Stomach (tissue), 9 donors: Measurements from ENCODE around the gene EDDM13. TPM values are rescaled to one million over a fixed set of nuclear protein-coding genes. Genes with fewer than 3 reads are reported as not detected.

ENCODE experiments used
- DNase-seq, 2 donors: peaks; one replicate each; pipeline versions ENCODE4 v3.0.0 to v3.0.0-alpha.2; 2013 to 2019
- H3K27ac ChIP-seq, 5 donors: fragments of 200-600 bp in 4 of 5; sonication (generic) in 4 of 5; one replicate each; pipeline ENCODE4 v1.5.1; 2013 to 2019; ENCODE audit warnings: mild to moderate bottlenecking in 1 of 5, moderate library complexity in 1 of 5
- H3K27me3 ChIP-seq, 3 donors: fragments of 200-600 bp; sonication (generic); one replicate each; pipeline ENCODE4 v1.5.1; 2017 to 2019; ENCODE audit warnings: mixed run types in 1 of 3
- H3K36me3 ChIP-seq, 4 donors: fragments of 200-600 bp; sonication (generic); 1 replicate in 3 of 4; 2 replicates in 1 of 4; pipeline ENCODE4 v1.5.1; 2016 to 2019
- H3K4me1 ChIP-seq, 4 donors: fragments of 200-600 bp; sonication (generic); one replicate each; pipeline ENCODE4 v1.5.1; 2016 to 2019
- H3K4me3 ChIP-seq, 4 donors: fragments of 200-600 bp; sonication (generic) in 3 of 4; one replicate each; pipeline ENCODE4 v1.5.1; 2016 to 2019; ENCODE audit warnings: mild to moderate bottlenecking in 1 of 4
- H3K9me3 ChIP-seq, 4 donors: fragments of 200-600 bp; sonication (generic); one replicate each; pipeline ENCODE4 v1.5.1; 2016 to 2019
- CTCF ChIP-seq, 7 experiments: fragments of 450-650 bp in 4 of 7; fragments of 200-600 bp in 3 of 7; sonication (generic) in 3 of 7; IDR thresholded peaks; one replicate each; pipeline ENCODE4 v1.5.1; 2016 to 2019; ENCODE audit warnings: antibody characterized with exemption in 7 of 7, control low read depth in 2 of 7, mild to moderate bottlenecking in 1 of 7
- EP300 ChIP-seq: sonication (generic); formaldehyde crosslinking; IDR thresholded peaks from one replicate; pipeline ENCODE4 v1.6.1; 2017; ENCODE audit warnings: antibody characterized with exemption
- POLR2A ChIP-seq, 4 donors: fragments of 450-650 bp; IDR thresholded peaks; one replicate each; pipeline ENCODE4 v1.6.1; 2016; ENCODE audit warnings: antibody characterized with exemption in 4 of 4, control low read depth in 2 of 4, mild to moderate bottlenecking in 1 of 4, moderate library complexity in 1 of 4
- POLR2AphosphoS5 ChIP-seq, 3 donors: sonication (generic); formaldehyde crosslinking; IDR thresholded peaks; one replicate each; pipeline ENCODE4 v1.6.1; 2016; ENCODE audit warnings: antibody characterized with exemption in 3 of 3
- WGBS, 5 donors: extraction: QIAGEN DNeasy Blood & Tissue Kit in 3 of 5; methylation state at CpG; one replicate each; pipeline versions ENCODE4 v1.1.5 to v1.1.7; 2013 to 2018; 5-methylcytosine and 5-hydroxymethylcytosine counted together
- intact Hi-C: fragments of 100-400 bp; cut with DNase I; formaldehyde crosslinking; loops from one replicate; pipeline ENCODE4 v1.15.1; 2023; ENCODE audit warnings: low total_unique reads
- polyA plus RNA-seq, 3 donors: library from polyadenylated mRNA; stranded (reverse); fragments of 200-250 nt; gene quantifications; one replicate each; pipeline ENCODE4 v1.2.3, GENCODE V29; 2013
- total RNA-seq, 5 donors: library from RNA; depleted of rRNA; stranded (reverse); fragments of >200 nt; gene quantifications; one replicate each; pipeline versions ENCODE4 v1.1.0 to v1.2.3, GENCODE V29; 2014 to 2016
- donor health status: healthy with polysubstance abuse.
- donor health status: Bipolar disorder and iron deficiency.
- donor health status: healthy.

Gene EDDM13
- total and polyA plus RNA-seq, 8 donors = 1.6 TPM; not detected in 7

- peak overlapping the region; percentile 62 to 83 (median 66) for H3K4me3 ChIP-seq
- TF ChIP-seq POLR2AphosphoS5 (IDR thresholded peaks at IDR 0.05) (peak; percentile 22 to 75 (median 35)), CTCF (IDR thresholded peaks at IDR 0.05) (no peak), POLR2A (IDR thresholded peaks at IDR 0.05) (no peak)
- H3K27ac ChIP-seq = peak overlapping the region; percentile 98 to 100 (median 99)
- peaks cover 10 to 32% (median 18%) of the 10 kb centered on the region in 4 donors for H3K4me1 ChIP-seq
- peaks cover 0 to 18% (median 16%) of the 10 kb centered on the region in 4 donors for H3K36me3 ChIP-seq
- H3K27me3 ChIP-seq = no peaks in the 10 kb centered on the region
- H3K9me3 ChIP-seq = no peaks in the 10 kb centered on the region
- whole genome bisulfite sequencing, 5 donors = 1 to 3% (median 2%) methylated on average over 35 to 37 of the region's 37 CpGs
- intact Hi-C loops = no loop called here
- DNase-seq = peak; percentile 94 to 99
These were observed 42.7 kb downstream of the EDDM13 start for GRCh38 chr19:56315077-56315828.

DNA sequence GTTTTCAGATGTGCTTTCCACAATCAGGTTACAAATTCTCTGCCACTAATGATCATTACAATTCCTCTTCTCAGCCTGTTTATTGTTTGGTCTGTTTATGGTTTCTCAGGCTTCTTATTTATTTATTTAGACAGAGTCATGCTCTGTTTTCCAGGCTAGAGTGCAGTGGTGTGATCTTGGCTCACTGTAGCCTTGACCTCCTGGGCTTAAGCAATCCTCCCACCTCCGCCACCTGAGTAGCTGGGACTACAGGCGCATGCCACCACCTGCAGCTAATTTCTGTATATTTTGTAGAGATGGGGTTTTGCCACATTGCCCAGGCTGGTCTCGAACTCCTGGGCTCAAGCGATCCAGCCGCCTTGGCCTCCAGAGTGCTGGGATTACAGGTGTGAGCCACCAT is 44.2 kb downstream of the EDDM13 start:
- DNase-seq = no peak
- Histone ChIP-seq H3K27me3 (no peaks in the 10 kb centered on the region), H3K4me1 (peaks cover 10 to 32% (median 18%) of the 10 kb centered on the region in 4 donors), H3K36me3 (peaks cover 0 to 8% (median 1%) of the 10 kb centered on the region in 4 donors), H3K9me3 (no peaks in the 10 kb centered on the region), H3K27ac (no peak overlapping the region), H3K4me3 (no peak overlapping the region)
- intact Hi-C loops = no loop called here
- 79 to 100% (median 96%) methylated on average over 5 of the region's 5 CpGs for WGBS, 5 donors
- TF ChIP-seq POLR2AphosphoS5 (IDR thresholded peaks at IDR 0.05) = no peak
- no peak for TF ChIP-seq POLR2A (IDR thresholded peaks at IDR 0.05)
- no peak for TF ChIP-seq CTCF (IDR thresholded peaks at IDR 0.05)
- TF ChIP-seq EP300 = no peak

DNA sequence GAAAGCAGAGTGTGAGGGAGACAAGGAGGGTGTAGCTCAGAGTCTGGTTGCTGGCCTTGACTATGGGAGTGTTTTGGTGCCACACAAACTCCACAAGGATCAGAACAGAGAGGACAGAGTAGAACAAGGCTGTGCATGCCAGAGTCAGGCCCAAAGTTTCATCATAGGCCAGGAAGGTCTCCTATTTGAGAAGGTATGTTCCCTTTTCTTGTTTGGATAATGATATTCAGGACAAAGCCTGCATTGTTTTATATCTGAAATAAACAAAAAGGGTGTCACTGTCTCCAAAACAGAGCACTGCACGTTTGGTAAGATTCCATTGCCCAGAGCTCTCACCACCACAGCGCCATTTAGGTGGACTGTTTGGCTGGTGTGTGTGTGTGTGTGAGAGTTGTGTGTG is 45.2 kb downstream of the EDDM13 start:
- 37 to 60% (median 49%) methylated on average over 2 of the region's 2 CpGs for WGBS, 5 donors
- no peak for TF ChIP-seq POLR2A (IDR thresholded peaks at IDR 0.05)
- no peak for TF ChIP-seq POLR2AphosphoS5 (IDR thresholded peaks at IDR 0.05)
- no peak for TF ChIP-seq CTCF (IDR thresholded peaks at IDR 0.05)
- TF ChIP-seq EP300 = no peak
- no peaks in the 10 kb centered on the region for H3K9me3 ChIP-seq
- H3K27me3 ChIP-seq = no peaks in the 10 kb centered on the region
- DNase-seq = no peak
- H3K4me1 ChIP-seq = peaks cover 10 to 24% (median 18%) of the 10 kb centered on the region in 4 donors
- intact Hi-C loops = no loop called here
- no peak overlapping the region for H3K27ac ChIP-seq
- H3K36me3 ChIP-seq = peaks cover 0 to 2% (median 0%) of the 10 kb centered on the region in 4 donors
- H3K4me3 ChIP-seq = no peak overlapping the region

- intact Hi-C loops = loop anchor here (10.0 kb wide), 1 partner anchor 245 kb away; no protein-coding TSS in a partner anchor
- Histone ChIP-seq H3K27ac (no peak overlapping the region), H3K9me3 (no peaks in the 10 kb centered on the region), H3K27me3 (no peaks in the 10 kb centered on the region), H3K36me3 (no peaks in the 10 kb centered on the region), H3K4me3 (no peak overlapping the region), H3K4me1 (peaks cover 4 to 10% (median 7%) of the 10 kb centered on the region in 4 donors)
- DNase-seq = no peak
- WGBS, 5 donors = 62 to 84% (median 68%) methylated on average over 3 of the region's 3 CpGs
- no peak for TF ChIP-seq CTCF (IDR thresholded peaks at IDR 0.05)
- TF ChIP-seq POLR2AphosphoS5 (IDR thresholded peaks at IDR 0.05) = no peak
- no peak for TF ChIP-seq EP300
- no peak for TF ChIP-seq POLR2A (IDR thresholded peaks at IDR 0.05)
These were observed 47.4 kb downstream of the EDDM13 start for GRCh38 chr19:56319991-56320390.
